Esophagus muscularis mucosa (tissue), 4 donors: ENCODE data around the gene DAAM1. TPM values are rescaled to one million over a fixed set of nuclear protein-coding genes. Genes with fewer than 3 reads are reported as not detected.

ENCODE experiments used
- DNase-seq: peaks from one replicate; pipeline ENCODE4 v3.0.0-alpha.2; 2017; ENCODE audit errors: extremely low spot score
- H3K27ac ChIP-seq, 4 donors: fragments of 200-600 bp; sonication (generic); replicated peaks in 1 of 4; 1 replicate in 3 of 4; 2 replicates in 1 of 4; pipeline ENCODE4 v1.5.1; 2016 to 2019; ENCODE audit warnings: mild to moderate bottlenecking in 1 of 4
- H3K27me3 ChIP-seq, 4 donors: fragments of 200-600 bp; sonication (generic); one replicate each; pipeline versions ENCODE4 v1.5.1 to v1.6.0; 2016 to 2019
- H3K36me3 ChIP-seq, 4 donors: fragments of 200-600 bp; sonication (generic); one replicate each; pipeline ENCODE4 v1.5.1; 2016 to 2019
- H3K4me1 ChIP-seq, 4 donors: fragments of 200-600 bp; sonication (generic); one replicate each; pipeline ENCODE4 v1.5.1; 2016 to 2019
- H3K4me3 ChIP-seq, 4 donors: fragments of 200-600 bp; sonication (generic); 1 replicate in 2 of 4; 2 replicates in 2 of 4; pipeline ENCODE4 v1.5.1; 2016 to 2019; ENCODE audit warnings: mild to moderate bottlenecking in 4 of 4, moderate library complexity in 1 of 4
- H3K9me3 ChIP-seq, 4 donors: fragments of 200-600 bp; sonication (generic); 1 replicate in 3 of 4; 2 replicates in 1 of 4; pipeline ENCODE4 v1.5.1; 2016 to 2019
- EP300 ChIP-seq: sonication (generic); formaldehyde crosslinking; IDR thresholded peaks from one replicate; pipeline ENCODE4 v1.6.1; 2017; ENCODE audit warnings: antibody characterized with exemption
- POLR2A ChIP-seq: fragments of 450-650 bp; IDR thresholded peaks from one replicate; pipeline ENCODE4 v1.6.1; 2017; ENCODE audit warnings: antibody characterized with exemption, moderate library complexity, mild to moderate bottlenecking, low read depth
- POLR2AphosphoS5 ChIP-seq, 2 donors: sonication (generic); formaldehyde crosslinking; IDR thresholded peaks; one replicate each; pipeline ENCODE4 v1.6.1; 2017; ENCODE audit warnings: antibody characterized with exemption in 2 of 2
- WGBS: methylation state at CpG from one replicate; pipeline ENCODE4 v1.1.5; 2018; 5-methylcytosine and 5-hydroxymethylcytosine counted together
- intact Hi-C: fragments of 100-400 bp; cut with DNase I; formaldehyde crosslinking; loops from one replicate; pipeline ENCODE4 v1.15.1; 2023
- total RNA-seq, 4 donors: library from RNA; depleted of rRNA; stranded (reverse); fragments of >200 nt; gene quantifications; one replicate each; pipeline versions ENCODE4 v1.1.0 to v1.2.1, GENCODE V29; 2016
- TF ChIP-seq, protein P1 (sequence below), 3 experiments: fragments of 200-600 bp in 2 of 3; fragments of 450-650 bp in 1 of 3; sonication (generic) in 2 of 3; IDR thresholded peaks; one replicate each; pipeline ENCODE4 v1.5.1; 2017 to 2019; ENCODE audit warnings: antibody characterized with exemption in 3 of 3, mild to moderate bottlenecking in 2 of 3, moderate library complexity in 1 of 3

DAAM1 gene
- total RNA-seq, result 100 to 1,000 TPM in 1 of 4 donors, 10 to 100 TPM in 3; 64.3 to 110 (median 72.5) TPM

DNA sequence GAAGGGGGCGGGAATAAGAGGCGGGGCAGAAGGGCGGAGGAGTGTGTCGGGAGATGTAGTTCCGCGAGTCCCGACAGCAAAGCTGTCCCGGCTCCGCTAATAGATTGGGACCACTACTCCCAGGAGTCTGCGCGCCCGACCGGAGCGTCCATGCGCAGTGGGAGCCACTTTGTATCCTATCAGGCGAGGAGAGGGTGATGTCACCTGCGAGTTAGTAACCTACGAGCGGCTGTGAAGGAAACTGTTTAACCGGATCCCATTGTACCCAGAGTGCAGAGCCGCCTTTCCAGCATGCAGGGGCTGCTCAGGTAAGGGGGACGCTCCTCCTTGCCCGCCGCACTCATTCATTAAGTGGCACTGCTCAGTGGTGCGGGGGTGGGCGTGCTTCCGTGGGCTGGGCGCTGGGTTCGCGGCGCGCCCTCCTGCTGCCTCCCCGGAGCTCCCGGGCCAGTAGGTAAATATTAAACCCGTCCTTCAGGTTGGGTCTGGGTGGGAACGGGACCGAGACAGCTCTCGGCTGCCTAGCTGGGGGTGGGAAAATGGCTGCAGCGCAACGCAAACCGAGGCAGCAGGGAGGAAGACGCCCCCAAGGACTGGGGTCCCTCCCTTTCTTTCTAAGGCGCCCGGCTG is at the start of gene DAAM1:
DAAM1 (plus strand) TSS at position 207 of the 630 bp plus-strand sequence. CDS start 74,811 bp downstream, outside the sequence.
- Histone ChIP-seq H3K27ac (peak within 1 kb of the TSS; percentile 94 to 97 (median 96)), H3K36me3 (no peaks in the 10 kb centered on the region), H3K9me3 (no peaks in the 10 kb centered on the region), H3K27me3 (no peaks in the 10 kb centered on the region), H3K4me1 (peaks cover 38 to 42% (median 41%) of the 10 kb centered on the region in 4 donors), H3K4me3 (peak within 1 kb of the TSS; percentile 79 to 92 (median 84))
- DNase-seq, result peak; percentile 99
- intact Hi-C loops, result loop anchor here (5.0 kb wide), 2 partner anchors 239 to 254 kb away; no protein-coding TSS in a partner anchor
- WGBS, result 0% methylated on average over 14 of the region's 44 CpGs
- TF ChIP-seq POLR2AphosphoS5 (IDR thresholded peaks at IDR 0.05), result peak; percentile 99 to 100
- TF ChIP-seq POLR2A, result peak; percentile 90
- no peak for TF ChIP-seq EP300
- TF ChIP-seq, protein P1, sequence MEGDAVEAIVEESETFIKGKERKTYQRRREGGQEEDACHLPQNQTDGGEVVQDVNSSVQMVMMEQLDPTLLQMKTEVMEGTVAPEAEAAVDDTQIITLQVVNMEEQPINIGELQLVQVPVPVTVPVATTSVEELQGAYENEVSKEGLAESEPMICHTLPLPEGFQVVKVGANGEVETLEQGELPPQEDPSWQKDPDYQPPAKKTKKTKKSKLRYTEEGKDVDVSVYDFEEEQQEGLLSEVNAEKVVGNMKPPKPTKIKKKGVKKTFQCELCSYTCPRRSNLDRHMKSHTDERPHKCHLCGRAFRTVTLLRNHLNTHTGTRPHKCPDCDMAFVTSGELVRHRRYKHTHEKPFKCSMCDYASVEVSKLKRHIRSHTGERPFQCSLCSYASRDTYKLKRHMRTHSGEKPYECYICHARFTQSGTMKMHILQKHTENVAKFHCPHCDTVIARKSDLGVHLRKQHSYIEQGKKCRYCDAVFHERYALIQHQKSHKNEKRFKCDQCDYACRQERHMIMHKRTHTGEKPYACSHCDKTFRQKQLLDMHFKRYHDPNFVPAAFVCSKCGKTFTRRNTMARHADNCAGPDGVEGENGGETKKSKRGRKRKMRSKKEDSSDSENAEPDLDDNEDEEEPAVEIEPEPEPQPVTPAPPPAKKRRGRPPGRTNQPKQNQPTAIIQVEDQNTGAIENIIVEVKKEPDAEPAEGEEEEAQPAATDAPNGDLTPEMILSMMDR (IDR thresholded peaks at IDR 0.05), result no peak

DNA sequence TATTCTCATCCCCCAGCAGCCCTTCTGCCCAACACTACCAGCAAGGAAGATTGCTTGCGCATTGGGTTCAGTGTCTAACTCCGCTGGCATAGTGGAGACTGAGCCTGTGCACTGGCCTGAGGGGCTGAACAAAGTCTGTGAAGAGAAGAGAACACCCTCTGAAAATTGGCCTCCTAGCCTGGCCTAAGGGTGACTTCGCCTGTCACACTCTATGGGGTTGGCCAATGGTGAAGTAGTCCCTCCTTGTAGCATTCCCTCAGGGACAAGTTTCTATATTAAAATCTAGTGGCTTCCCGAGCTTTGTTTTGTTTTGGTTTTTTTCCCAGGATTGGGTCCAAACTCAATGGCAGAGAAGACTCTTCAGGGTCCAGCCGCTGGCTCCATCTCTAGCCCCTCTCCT is 49.1 kb upstream of the DAAM1 start:
- TF ChIP-seq POLR2AphosphoS5 (IDR thresholded peaks at IDR 0.05) (no peak), POLR2A (no peak), EP300 (no peak)
- TF ChIP-seq, protein P1 (IDR thresholded peaks at IDR 0.05), result no peak
- DNase-seq, result no peak
- intact Hi-C loops, result no loop called here

DNA sequence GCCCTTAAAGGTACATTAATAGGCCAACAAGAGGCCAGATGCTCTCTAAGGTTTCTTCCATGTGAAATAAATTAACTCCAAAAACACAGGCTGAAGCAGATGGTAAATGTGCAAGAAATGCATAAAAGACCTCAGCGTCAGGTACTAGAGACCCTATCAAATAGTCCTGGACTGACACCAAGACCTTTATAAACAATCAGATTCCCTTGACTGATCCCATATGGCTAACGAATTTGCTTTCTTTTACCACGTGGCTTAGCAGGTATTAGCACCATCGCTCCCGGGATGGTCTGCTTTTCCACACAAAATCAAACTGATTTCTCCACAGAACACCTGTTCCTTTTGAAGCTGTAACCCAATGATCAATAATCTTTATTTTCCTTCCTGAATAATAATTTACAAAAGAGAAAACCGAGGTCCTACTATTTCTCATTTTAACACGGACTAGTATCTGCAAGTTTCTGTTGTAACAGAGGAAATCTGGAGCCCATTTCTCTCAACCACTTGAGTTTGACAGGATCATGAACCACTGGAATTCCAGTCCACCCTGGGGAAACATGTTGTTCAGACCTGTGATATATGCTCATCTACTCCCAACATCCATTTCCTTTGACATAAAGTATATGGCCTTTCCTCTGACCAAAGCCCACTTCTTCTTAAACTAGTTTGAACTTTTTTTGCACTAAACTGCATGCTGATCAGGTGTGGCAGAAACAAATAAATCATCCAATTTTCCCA is 48.2 kb upstream of the DAAM1 start:
- WGBS, result 86% methylated on average over 7 of the region's 7 CpGs
- Histone ChIP-seq H3K27me3 (no peaks in the 10 kb centered on the region), H3K4me3 (no peak overlapping the region), H3K27ac (no peak overlapping the region), H3K9me3 (no peaks in the 10 kb centered on the region), H3K36me3 (no peaks in the 10 kb centered on the region), H3K4me1 (no peaks in the 10 kb centered on the region)
- intact Hi-C loops, result no loop called here
- no peak for DNase-seq
- TF ChIP-seq, protein P1 (IDR thresholded peaks at IDR 0.05), result no peak
- TF ChIP-seq EP300, result no peak
- no peak for TF ChIP-seq POLR2A
- no peak for TF ChIP-seq POLR2AphosphoS5 (IDR thresholded peaks at IDR 0.05)

More for the DNA sequence above, 49.1 kb upstream of the DAAM1 start:
- Histone ChIP-seq H3K4me1 (no peaks in the 10 kb centered on the region), H3K9me3 (no peaks in the 10 kb centered on the region), H3K36me3 (no peaks in the 10 kb centered on the region), H3K4me3 (no peak overlapping the region), H3K27ac (no peak overlapping the region), H3K27me3 (no peaks in the 10 kb centered on the region)
- 91% methylated on average over 5 of the region's 5 CpGs for WGBS

DNA sequence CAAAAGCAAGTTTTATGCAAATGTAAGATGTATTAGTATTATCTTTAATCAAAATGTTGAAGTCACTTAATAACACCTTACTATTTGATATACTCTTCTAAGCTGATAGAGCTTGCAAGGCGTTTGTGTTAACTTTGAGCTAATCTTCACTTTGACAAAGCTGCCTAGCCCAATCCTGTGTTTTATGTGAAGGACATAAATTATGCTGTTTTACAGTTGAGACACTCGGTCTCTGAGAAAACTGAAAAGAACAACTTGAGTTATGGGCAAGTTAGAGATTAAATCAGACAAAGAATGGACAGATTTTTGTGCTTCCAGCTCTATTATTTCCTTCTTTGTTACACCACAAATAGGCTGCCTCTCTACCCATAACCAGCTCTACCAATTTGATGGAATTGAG is 42.0 kb upstream of the DAAM1 start:
- H3K27ac ChIP-seq, result no peak overlapping the region
- TF ChIP-seq EP300 (no peak), POLR2AphosphoS5 (IDR thresholded peaks at IDR 0.05) (no peak), POLR2A (no peak)
- TF ChIP-seq, protein P1 (IDR thresholded peaks at IDR 0.05), result no peak
- H3K27me3 ChIP-seq, result no peaks in the 10 kb centered on the region
- H3K4me1 ChIP-seq, result no peaks in the 10 kb centered on the region
- 91% methylated on average over 2 of the region's 2 CpGs for WGBS
- no peaks in the 10 kb centered on the region for H3K36me3 ChIP-seq
- H3K4me3 ChIP-seq, result no peak overlapping the region
- DNase-seq, result no peak
- intact Hi-C loops, result no loop called here
- H3K9me3 ChIP-seq, result no peaks in the 10 kb centered on the region
